KMS-11 (cell line): Measurements from ENCODE around the gene CTIF.

Experiments
- H2AFZ ChIP-seq: fragments of 200-600 bp; sonication (generic); 2 replicates; pipeline ENCODE4 v1.6.1; 2016; ENCODE audit warnings: antibody characterized with exemption, mixed run types, low read depth
- H3K27ac ChIP-seq: fragments of 200-600 bp; sonication (generic); 2 replicates; pipeline ENCODE4 v1.6.1; 2016; ENCODE audit warnings: mild to moderate bottlenecking, mixed run types
- H3K27me3 ChIP-seq: fragments of 200-600 bp; sonication (generic); 2 replicates; pipeline ENCODE4 v1.6.1; 2017; ENCODE audit warnings: mild to moderate bottlenecking, low read depth, mixed run types, moderate library complexity; ENCODE audit not compliant: insufficient read depth
- H3K36me3 ChIP-seq: fragments of 200-600 bp; sonication (generic); 2 replicates; pipeline ENCODE4 v1.6.1; 2017; ENCODE audit warnings: mild to moderate bottlenecking, mixed run types; ENCODE audit not compliant: insufficient read depth
- H3K4me1 ChIP-seq: fragments of 200-600 bp; sonication (generic); 2 replicates; pipeline ENCODE4 v1.6.1; 2016; ENCODE audit warnings: mild to moderate bottlenecking, low read depth, mixed run types; ENCODE audit not compliant: poor library complexity, severe bottlenecking
- H3K4me2 ChIP-seq: fragments of 200-600 bp; sonication (generic); 2 replicates; pipeline ENCODE4 v1.7.0; 2016; ENCODE audit warnings: mild to moderate bottlenecking, mixed run types
- H3K4me3 ChIP-seq: fragments of 200-600 bp; sonication (generic); IDR thresholded peaks from 2 replicates; pipeline ENCODE4 v1.6.1; 2017; ENCODE audit warnings: low read depth, low read length, mixed read lengths; ENCODE audit not compliant: insufficient read depth
- H3K79me2 ChIP-seq: fragments of 200-600 bp; sonication (generic); 2 replicates; pipeline ENCODE4 v1.6.1; 2016; ENCODE audit warnings: low read depth, mixed run types; ENCODE audit not compliant: insufficient read depth
- H3K9ac ChIP-seq: fragments of 200-600 bp; sonication (generic); 2 replicates; pipeline ENCODE4 v1.6.1; 2016; ENCODE audit warnings: mild to moderate bottlenecking, mixed run types
- H4K20me1 ChIP-seq: fragments of 200-600 bp; sonication (generic); 2 replicates; pipeline ENCODE4 v1.6.1; 2016; ENCODE audit warnings: mild to moderate bottlenecking, mixed run types; ENCODE audit not compliant: insufficient read depth
- TF ChIP-seq, protein P1 (sequence below): fragments of 200-600 bp; sonication (generic); conservative IDR thresholded peaks from 2 replicates; pipeline ENCODE4 v1.6.1; 2017; ENCODE audit warnings: low read depth, mild to moderate bottlenecking, antibody characterized with exemption, low read length, moderate library complexity, mixed read lengths

The CTIF gene

DNA sequence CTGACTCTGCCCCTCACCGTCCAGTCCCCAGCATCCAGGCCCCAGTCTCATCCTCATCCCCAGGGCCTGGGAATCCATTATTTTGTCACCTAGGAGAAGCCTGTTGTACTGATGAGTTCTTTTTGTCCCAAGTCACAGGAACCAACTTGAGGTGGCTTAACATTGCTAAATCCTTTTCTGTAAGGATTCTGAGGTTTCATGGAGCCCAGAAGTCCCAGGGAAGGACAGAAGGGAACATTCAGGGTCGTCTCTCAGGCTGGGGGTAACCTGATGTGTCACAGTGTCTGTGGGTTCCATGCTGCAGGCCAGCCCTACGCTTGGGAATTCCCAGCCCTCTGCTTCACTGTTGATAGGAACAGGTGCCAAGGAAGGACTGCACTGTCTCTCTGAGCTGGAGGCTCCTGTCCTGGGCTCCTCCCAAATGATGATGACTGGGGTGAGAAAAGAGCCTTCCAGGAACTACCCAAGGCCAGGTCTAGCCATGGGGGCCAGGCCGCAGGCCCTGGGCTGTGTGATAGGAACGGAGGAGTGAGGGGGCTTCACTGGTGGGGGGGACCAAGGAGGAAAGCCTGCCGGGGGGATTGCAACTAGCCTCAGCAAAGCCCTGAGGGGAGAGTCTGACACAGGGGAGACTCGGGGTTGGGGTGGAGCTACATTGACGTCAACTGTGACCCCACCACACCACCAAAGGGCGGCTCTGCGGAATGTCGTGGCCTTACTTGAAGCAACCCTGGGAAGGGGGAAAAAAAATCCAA, 266.2 kb downstream of the CTIF start:
- Histone ChIP-seq H3K4me2 (no peak overlapping the region), H3K27ac (no peak overlapping the region), H3K36me3 (no peaks in the 10 kb centered on the region), H3K27me3 (no peaks in the 10 kb centered on the region), H4K20me1 (no peaks in the 10 kb centered on the region), H3K4me1 (peaks cover 40% of the 10 kb centered on the region), H3K4me3 (no peak overlapping the region), H2AFZ (no peak overlapping the region), H3K79me2 (no peaks in the 10 kb centered on the region), H3K9ac (no peak overlapping the region)
- TF ChIP-seq, protein P1, sequence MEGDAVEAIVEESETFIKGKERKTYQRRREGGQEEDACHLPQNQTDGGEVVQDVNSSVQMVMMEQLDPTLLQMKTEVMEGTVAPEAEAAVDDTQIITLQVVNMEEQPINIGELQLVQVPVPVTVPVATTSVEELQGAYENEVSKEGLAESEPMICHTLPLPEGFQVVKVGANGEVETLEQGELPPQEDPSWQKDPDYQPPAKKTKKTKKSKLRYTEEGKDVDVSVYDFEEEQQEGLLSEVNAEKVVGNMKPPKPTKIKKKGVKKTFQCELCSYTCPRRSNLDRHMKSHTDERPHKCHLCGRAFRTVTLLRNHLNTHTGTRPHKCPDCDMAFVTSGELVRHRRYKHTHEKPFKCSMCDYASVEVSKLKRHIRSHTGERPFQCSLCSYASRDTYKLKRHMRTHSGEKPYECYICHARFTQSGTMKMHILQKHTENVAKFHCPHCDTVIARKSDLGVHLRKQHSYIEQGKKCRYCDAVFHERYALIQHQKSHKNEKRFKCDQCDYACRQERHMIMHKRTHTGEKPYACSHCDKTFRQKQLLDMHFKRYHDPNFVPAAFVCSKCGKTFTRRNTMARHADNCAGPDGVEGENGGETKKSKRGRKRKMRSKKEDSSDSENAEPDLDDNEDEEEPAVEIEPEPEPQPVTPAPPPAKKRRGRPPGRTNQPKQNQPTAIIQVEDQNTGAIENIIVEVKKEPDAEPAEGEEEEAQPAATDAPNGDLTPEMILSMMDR, result no peak

DNA sequence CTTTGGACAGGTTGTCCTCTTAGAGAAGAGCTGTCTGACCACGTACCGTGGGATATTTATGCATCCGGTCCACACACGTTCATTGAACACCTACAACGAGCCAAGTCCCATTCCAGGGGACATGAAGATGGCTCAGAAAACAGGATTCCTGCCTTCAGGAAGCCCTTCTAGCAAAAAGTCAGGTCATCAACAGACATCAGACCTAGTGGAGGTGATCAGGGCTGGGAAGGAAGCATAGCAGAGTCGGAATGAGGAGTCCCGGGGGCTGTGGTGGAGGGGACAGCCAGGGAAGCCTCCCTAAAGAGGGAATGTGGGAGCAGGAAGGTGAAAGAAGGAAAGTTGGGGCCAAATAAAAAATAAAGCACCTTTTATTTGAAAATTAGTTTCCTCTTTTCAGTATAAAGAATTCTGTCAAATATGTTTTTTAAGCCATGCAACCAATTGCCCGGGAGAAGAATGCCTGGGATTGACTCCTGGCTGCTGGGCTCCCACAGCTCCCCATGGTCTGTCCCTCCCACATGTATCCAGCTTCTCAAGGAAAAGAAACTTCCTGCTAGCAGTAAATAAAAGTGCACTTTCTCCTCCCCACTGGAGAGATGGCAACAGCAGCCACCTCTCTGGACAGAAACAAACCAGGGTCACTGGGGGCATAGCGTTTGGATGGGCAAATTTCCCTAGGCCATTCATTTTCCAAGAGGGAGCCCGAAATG, 267.1 kb downstream of the CTIF start:
- H3K27ac ChIP-seq, result no peak overlapping the region
- H3K9ac ChIP-seq, result no peak overlapping the region
- H2AFZ ChIP-seq, result no peak overlapping the region
- TF ChIP-seq, protein P1, result no peak
- H3K27me3 ChIP-seq, result no peaks in the 10 kb centered on the region
- no peak overlapping the region for H3K4me2 ChIP-seq
- no peaks in the 10 kb centered on the region for H4K20me1 ChIP-seq
- no peaks in the 10 kb centered on the region for H3K36me3 ChIP-seq
- H3K4me3 ChIP-seq, result no peak overlapping the region
- H3K4me1 ChIP-seq, result peaks cover 30% of the 10 kb centered on the region
- H3K79me2 ChIP-seq, result no peaks in the 10 kb centered on the region

DNA sequence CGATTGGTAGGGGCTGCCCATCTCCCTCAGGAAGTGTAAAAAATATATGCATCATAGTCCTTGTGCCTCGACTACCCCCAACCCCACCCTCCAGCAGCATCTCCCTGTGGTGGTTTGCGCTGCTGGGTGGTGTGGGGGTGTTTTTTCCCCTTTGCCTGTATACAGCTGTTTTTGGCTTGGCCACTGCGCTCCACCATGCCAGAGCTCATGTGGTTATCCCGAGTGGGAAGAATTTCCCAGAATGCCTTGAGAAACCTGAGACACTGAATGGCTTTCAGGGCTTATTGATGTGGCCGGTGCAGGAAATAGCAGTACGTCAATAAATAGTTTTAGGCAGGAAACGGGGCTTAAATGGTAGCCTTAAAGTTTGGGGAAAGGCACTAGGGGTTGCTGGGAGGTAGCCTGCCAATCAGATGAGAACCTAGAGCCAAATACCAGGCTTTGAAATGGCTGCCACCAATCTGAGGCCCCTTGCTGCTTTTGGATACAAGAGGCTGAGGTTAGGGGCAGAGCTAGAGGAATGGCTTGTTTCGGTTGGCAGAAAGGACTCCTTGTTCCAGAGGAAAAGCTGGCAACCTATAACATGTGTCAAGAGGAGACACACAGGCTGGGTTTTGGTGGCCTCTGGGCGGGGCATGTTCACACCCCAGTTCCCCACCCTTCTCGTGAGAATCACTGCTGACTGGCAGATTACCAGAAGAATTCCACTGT, 267.9 kb downstream of the CTIF start:
- Histone ChIP-seq H3K4me1 (peaks cover 23% of the 10 kb centered on the region), H3K79me2 (no peaks in the 10 kb centered on the region), H2AFZ (no peak overlapping the region), H3K4me3 (no peak overlapping the region), H4K20me1 (no peaks in the 10 kb centered on the region), H3K27ac (no peak overlapping the region), H3K4me2 (no peak overlapping the region), H3K36me3 (no peaks in the 10 kb centered on the region), H3K27me3 (no peaks in the 10 kb centered on the region), H3K9ac (no peak overlapping the region)
- TF ChIP-seq, protein P1, result no peak

DNA sequence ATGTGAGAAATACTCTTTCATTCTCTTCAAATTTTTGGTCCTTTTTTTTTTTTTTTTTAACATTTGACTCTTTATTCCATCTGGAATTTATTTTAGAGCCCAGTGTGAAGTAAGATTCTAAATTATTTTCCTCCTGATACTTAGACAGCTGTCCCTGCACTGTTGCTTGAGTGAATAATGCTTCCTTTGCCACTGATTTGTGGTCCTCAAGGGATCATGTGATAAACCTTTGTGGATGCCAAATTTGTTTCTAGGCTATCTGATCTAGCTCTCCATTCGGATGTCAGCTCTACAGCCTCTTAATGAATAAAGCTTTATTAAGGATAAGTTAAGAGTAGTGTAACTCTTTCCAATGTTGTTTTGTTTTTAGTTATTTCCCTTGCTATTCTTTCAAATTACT, 269.6 kb downstream of the CTIF start:
- Histone ChIP-seq H3K36me3 (no peaks in the 10 kb centered on the region), H3K4me2 (no peak overlapping the region), H3K9ac (no peak overlapping the region), H3K4me3 (no peak overlapping the region), H3K27ac (no peak overlapping the region), H3K4me1 (peaks cover 8% of the 10 kb centered on the region), H2AFZ (no peak overlapping the region), H3K79me2 (no peaks in the 10 kb centered on the region), H4K20me1 (no peaks in the 10 kb centered on the region), H3K27me3 (no peaks in the 10 kb centered on the region)
- TF ChIP-seq, protein P1, result no peak
